ENCODE data around the gene KRTAP10-7.

DNA sequence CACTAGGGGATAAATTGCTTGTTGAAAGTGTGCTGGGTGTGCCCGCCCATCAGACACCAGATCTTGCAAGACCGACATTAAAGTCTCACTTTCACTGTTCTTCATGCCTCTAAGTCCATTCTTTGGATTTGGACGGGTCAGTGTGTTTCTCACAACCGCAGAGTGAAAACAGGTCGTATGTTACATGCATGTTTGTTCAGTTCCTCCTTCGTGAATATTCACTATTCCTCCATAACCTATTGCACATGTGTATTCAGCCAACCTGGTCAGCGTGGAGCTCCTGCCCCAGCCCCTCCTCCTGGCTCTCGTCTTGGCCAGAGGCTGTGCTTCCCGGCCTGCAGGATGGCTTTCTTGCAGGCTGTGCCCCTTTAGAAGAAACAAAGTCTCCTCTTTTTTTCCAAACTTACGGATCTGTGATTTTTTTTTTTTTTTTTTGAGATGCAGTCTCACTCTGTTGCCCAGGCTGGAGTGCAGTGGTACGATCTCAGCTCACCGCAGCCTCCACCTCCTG lies 5.9 kb upstream of the KRTAP10-7 start:
- no peak for TF ChIP-seq POLR2AphosphoS5 (IDR thresholded peaks at IDR 0.05)
- TF ChIP-seq, protein P1, sequence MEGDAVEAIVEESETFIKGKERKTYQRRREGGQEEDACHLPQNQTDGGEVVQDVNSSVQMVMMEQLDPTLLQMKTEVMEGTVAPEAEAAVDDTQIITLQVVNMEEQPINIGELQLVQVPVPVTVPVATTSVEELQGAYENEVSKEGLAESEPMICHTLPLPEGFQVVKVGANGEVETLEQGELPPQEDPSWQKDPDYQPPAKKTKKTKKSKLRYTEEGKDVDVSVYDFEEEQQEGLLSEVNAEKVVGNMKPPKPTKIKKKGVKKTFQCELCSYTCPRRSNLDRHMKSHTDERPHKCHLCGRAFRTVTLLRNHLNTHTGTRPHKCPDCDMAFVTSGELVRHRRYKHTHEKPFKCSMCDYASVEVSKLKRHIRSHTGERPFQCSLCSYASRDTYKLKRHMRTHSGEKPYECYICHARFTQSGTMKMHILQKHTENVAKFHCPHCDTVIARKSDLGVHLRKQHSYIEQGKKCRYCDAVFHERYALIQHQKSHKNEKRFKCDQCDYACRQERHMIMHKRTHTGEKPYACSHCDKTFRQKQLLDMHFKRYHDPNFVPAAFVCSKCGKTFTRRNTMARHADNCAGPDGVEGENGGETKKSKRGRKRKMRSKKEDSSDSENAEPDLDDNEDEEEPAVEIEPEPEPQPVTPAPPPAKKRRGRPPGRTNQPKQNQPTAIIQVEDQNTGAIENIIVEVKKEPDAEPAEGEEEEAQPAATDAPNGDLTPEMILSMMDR (IDR thresholded peaks at IDR 0.05), result no peak
